Stimulated activated CD4-positive, alpha-beta T cell treated with anti-CD3 and anti-CD28 coated beads, Interleukin-4, amount 100 ng/mL, for 4 hours (primary cell): ENCODE data around the gene GNB4.

Experiments used
- DNase-seq, 2 experiments: peaks; one replicate each; pipeline ENCODE4 v3.0.0-alpha.2; 2020

Gene GNB4

GRCh38 chr3:179451265-179452175, at the start of gene GNB4:
Gene GNB4, minus strand, starts transcription at chr3:179451470. Its CDS starts 25,270 bp downstream, at chr3:179426200.
- DNase-seq: peak; percentile 2 to 36

- no peak for DNase-seq
Observed at GRCh38 chr3:179495483-179495882, 44.2 kb upstream of the GNB4 start.

GRCh38 chr3:179493260-179493659, 42.0 kb upstream of the GNB4 start:
- DNase-seq: no peak

- no peak for DNase-seq
Observed at GRCh38 chr3:179488213-179488612, 36.9 kb upstream of the GNB4 start.

GRCh38 chr3:179486806-179487205, 35.5 kb upstream of the GNB4 start:
- no peak for DNase-seq

GRCh38 chr3:179482857-179483256, 31.6 kb upstream of the GNB4 start:
- no peak for DNase-seq

GRCh38 chr3:179476215-179476614, 24.9 kb upstream of the GNB4 start:
- DNase-seq: no peak

GRCh38 chr3:179474480-179474879, 23.2 kb upstream of the GNB4 start:
- DNase-seq: no peak

GRCh38 chr3:179473565-179473964, 22.3 kb upstream of the GNB4 start:
- no peak for DNase-seq

- DNase-seq: no peak
Observed at GRCh38 chr3:179464323-179465092, 13.2 kb upstream of the GNB4 start.

- no peak for DNase-seq
Observed at GRCh38 chr3:179463319-179463718, 12.0 kb upstream of the GNB4 start.

- DNase-seq: no peak
Observed at GRCh38 chr3:179460260-179460659, 9.0 kb upstream of the GNB4 start.

GRCh38 chr3:179455954-179456353, 4.7 kb upstream of the GNB4 start:
- no peak for DNase-seq

GRCh38 chr3:179454887-179455286, 3.6 kb upstream of the GNB4 start:
- DNase-seq: no peak

GRCh38 chr3:179453967-179454366, 2.7 kb upstream of the GNB4 start:
- no peak for DNase-seq

- DNase-seq: no peak
Observed at GRCh38 chr3:179452872-179453271, 1.6 kb upstream of the GNB4 start.

GRCh38 chr3:179452176-179452564, 900 bp upstream of the GNB4 start:
- no peak for DNase-seq

GRCh38 chr3:179450901-179451264, 387 bp downstream of the GNB4 start:
- DNase-seq: peak in 1 of 2 experiments; percentile 1

- no peak for DNase-seq
Observed at GRCh38 chr3:179450261-179450701, 989 bp downstream of the GNB4 start.

- no peak for DNase-seq
Observed at GRCh38 chr3:179449636-179450035, 1.6 kb downstream of the GNB4 start.

- no peak for DNase-seq
Observed at GRCh38 chr3:179447251-179447650, 4.0 kb downstream of the GNB4 start.

GRCh38 chr3:179446501-179446900, 4.8 kb downstream of the GNB4 start:
- no peak for DNase-seq

- DNase-seq: no peak
Observed at GRCh38 chr3:179438841-179439240, 12.4 kb downstream of the GNB4 start.

GRCh38 chr3:179436517-179436916, 14.8 kb downstream of the GNB4 start:
- DNase-seq: no peak
